GM19238 (cell line): ENCODE data around the gene ADCYAP1R1.

Experiments used
- DNase-seq: peaks from one replicate; pipeline ENCODE4 v3.0.0; 2011; ENCODE audit warnings: low spot score; ENCODE audit not compliant: insufficient read length

The ADCYAP1R1 gene

DNA sequence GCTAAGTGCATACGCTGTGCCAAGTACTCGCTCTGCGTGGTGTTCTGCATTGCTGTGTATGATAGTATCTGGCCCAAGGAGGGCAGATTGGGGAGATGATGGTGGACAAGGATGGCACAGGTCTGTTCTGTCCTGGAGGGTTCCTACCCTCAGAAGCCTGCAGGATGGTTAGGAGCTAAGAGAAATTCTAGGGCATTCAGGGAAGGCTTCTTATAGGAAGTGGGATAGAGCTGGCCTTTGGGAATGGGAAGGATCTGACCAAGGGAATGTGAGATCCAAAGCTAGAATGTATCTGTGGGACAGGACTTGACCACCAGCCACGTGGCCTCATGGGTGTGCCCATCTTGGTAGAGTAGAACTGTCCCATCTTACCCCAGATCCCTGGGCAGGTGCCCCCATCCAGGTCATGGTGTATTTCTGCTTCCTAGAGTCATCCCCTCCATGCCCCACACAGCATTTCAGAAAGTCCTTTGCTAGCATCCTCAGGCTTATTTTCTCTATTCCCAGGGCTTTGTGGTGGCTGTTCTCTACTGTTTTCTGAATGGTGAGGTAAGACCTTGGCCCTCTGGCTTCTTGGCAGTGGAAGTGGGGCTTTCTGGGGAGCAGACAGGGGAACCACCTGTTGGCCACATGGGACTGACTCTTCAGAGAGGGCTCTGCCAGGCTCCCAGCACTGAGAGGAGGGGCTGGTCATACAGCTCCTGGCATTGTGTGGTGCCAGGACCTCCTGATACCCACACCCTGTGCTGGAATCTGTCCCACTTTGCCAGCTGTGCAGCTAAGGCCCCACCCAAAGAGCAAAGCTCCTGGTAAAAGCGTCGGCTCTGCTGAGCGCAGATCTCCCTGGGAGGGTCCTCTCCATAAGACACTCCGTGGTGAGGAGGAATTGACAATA, 52.5 kb downstream of the ADCYAP1R1 start:
- DNase-seq = no peak

DNA sequence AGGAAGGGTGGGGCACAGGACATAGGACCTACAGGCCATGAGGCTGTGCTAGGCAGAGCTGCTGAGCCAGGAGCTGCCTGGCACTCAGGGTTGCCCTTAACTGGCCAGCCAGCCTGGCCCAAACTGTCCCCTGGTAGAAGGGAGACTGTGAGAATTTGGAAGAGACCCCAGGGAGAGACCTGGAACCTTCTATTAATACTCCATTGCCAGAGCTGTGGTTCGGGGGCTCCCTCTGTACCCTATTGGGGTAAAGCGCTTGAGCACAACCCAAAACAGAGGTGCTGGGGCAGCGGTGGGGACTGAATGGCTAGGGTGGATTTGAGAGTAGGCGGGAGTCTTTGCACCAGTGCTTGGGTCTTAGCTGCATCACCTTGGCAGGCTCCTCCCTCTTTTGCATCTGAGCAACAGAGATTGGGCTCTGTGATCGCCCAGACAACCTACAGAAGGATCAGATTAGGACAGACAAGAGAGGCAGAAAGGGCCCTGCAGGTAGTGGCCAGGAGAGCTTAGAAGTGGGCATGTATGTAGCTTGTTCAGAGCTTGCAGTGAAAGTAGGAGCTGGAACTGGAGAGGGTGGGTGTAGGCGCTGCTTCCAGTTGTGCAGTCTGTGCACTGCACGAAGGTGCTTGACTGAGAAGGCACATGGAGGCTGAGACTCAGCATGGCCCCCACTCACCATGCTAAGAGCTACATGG, 53.3 kb downstream of the ADCYAP1R1 start:
- no peak for DNase-seq

- DNase-seq = no peak
Observed at GRCh38 chr7:31106303-31107105, 54.4 kb downstream of the ADCYAP1R1 start.

DNA sequence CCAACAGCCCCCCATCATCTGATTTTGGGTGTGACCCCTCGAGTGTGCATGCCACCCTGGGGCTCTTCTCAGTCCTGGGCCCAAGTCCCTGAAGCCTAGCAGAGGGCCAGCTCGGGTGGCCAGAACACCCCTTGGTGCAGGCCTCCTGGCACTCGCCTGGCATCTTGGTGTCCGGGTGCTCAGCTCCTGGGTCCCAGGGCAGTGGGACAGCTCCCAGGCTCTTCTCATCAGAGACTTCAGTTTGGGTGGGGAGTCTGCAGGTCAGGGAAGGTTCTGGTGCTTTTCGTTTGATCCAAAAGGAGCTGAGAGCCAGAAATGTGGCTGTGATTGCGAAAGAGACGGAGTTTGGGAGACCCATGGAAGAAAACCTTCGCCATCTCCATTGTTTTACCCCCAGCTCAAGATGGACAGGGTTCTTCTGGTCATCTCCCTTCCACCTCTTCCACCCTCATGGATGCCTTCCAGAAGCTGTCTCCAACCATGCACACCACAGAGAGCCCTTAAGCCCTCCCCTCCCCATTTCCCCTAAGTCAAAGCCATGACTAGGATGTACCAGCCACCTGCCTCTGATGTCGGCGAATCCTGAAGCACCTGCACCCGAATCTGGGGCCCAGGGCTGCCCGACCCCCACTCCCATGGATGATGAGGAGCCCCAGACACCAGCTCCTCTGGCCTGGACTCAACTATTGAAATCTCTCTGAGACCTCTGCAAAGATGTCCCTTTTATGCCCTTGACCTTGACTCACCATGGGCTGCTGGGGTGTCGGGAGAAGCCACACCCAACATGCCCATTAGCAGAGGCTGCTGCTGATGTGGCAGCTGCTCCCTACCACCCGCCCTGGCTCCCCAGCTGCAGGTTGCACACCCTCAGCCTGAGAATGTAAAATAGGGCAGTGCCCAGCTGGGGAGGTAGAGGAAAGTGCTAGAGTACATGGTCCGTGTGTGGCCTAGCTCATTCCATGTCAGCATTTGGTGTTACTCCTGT, 55.3 kb downstream of the ADCYAP1R1 start:
- no peak for DNase-seq

GRCh38 chr7:31108097-31108657, 56.1 kb downstream of the ADCYAP1R1 start:
- no peak for DNase-seq

DNA sequence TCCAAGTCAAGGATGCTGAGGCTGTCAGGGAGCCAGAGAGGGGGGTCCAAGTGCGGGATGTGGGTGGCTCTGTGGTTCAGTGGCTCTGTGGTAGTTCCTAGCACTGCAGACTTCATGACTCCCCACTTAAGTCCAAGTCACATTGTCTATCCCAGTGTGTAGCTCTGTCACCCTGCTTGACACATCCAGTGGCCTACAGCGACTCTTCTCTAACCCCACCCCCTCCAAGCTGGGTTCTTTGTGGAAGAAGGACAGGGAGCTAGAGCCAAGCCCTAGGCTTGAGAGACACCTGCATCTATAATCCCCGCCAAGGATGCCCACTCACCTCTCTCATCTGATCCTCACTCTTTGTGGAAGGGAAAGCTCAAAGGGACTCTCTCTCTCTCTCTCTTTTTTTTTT, 57.6 kb downstream of the ADCYAP1R1 start:
- no peak for DNase-seq

- no peak for DNase-seq
Observed at GRCh38 chr7:31110331-31111108, 58.4 kb downstream of the ADCYAP1R1 start.

DNA sequence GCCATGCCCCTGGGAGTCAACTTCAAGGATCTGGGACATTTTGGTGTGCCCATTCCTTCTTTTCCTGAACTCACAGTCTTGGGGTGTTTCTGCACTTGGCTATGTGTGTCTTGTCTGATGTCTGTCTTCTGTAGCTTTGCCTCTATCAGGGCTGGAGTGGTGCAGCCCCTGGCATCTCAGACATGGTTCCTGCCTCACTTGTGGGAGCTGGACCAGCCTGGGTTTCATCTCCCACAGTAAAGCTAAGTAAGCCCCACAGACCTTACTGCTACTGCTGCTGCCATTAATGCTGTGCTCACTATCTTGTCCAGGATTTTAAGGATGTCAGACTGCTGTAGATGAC, 59.0 kb downstream of the ADCYAP1R1 start:
- no peak for DNase-seq

DNA sequence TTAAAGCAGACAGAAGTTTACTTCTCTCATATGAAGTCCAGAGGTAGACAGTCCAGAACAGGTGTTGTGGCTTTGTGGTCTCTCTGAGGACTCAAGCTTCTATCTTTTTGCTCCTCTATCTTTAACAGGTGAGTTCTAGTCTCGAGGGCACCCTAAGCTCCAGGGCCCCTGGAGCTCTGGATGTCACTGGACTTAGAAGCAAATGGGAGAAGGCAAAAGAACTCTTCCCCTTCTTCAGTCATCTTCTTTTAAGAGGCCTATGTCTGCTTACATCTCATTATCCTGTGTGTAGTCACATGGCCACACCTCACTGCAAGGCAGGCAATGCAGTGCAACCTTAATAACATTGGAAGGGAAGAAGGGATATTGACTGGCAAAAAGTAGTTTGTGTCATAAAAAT, 61.6 kb downstream of the ADCYAP1R1 start:
- DNase-seq = no peak

DNA sequence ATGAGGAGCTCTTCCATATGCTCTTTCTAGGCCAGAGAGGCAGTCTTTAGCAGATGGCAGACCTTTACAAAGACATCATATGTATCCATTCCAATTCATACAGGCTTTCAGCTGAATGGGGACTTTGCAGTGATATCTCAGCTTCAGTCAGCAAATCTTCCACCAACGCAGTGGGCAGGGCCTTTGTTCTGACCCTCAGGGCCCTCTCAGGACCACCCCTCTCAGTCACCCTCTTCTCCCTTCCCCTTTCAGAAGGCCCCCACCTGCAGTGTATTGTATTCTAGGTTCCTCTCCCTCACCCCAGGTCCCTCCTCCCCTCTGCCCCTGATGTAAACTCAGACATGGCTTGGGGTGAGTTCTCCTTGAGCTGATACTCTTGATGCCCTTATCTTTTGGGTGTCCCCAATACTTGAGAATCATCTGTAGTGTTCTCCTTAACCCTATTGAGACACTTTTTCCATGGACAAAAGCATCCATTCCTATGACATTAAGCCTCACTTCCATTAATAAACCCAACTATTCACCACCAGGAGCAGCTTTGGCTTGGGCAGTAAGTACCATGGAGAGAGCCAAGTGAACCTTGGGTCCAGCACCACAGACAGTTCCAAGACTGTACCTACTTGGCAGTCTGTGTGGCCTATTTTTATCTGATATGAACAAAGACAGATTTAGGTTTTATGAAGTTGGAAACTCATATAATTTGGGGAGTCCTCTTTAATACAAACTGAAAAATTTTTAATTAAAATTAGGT, 62.7 kb downstream of the ADCYAP1R1 start:
- DNase-seq = no peak

DNA sequence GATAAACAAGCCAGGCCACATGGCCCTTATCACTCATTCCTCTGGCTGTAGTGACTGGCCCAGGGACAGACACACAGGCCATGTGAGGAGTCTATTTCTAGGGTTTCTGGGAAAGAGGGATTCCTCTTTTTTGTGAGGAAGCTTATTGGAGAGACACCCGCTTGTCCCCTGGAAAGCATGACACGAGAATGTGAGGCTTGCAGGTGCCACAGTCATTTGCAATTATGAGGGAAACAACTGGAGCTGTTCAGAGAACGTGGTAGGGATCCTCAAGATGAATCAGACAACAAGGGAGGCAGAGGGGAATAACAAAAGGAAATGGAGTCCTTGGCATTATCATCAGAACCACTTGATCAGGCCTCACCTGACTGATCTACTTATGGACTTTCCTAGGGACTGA, 64.5 kb downstream of the ADCYAP1R1 start:
- DNase-seq = no peak

DNA sequence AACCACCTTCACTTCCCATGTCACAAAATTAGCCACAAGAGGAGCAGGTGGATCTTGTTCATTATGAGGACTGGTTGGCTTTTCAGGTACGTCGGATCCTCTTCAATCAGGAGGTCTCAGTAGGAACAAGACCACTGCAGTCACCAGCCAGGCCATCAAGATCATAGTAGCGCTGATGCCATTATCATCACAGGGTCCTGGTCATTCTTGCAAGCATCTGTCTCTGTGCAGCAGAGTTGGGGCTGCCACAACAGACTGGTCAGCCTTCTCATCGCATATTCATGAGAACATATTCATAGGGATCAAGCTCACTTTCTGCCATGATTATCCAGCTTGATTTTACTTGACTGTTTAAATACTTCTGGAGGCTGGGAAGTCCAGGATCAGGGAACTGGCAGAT, 67.1 kb downstream of the ADCYAP1R1 start:
- DNase-seq = no peak

DNA sequence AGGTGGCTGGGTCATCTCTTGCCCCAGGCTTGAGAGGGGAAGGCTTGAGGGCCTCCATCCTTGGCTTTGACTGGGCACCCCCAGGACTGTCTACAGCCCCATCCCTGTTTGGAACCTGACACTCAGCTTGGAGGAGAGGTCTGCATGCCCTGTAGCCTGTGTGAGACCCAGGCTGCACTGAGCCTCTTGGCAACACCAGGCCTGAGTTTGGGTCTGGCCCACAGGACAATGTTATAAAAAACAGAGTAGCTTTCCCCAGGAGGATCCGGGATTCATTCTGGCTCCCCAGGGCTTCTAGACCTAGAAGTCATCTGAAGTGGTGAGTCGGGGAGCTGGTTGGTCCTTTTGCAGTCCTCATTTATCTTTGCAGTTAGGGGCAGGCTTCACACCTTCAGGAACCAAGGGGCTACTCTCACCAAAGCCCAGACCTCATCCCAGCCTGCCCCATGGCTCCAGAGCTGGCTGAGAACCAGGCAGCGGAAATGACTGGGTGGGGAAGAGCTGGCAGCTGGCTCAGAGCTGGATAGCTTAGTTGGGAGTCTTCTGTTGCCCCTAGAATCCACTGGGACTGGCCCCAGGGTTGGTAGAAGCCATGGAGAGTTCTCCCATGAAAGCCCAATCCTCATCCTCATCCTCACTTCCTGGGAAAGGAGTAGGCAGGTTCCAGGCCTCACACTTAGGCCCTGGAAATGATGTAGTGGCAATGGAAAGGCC, 68.8 kb downstream of the ADCYAP1R1 start:
- DNase-seq = no peak

- DNase-seq = no peak
Observed at GRCh38 chr7:31121601-31122000, 69.5 kb downstream of the ADCYAP1R1 start.

- no peak for DNase-seq
Observed at GRCh38 chr7:31122649-31123058, 70.5 kb downstream of the ADCYAP1R1 start.

GRCh38 chr7:31123321-31123720, 71.2 kb downstream of the ADCYAP1R1 start:
- DNase-seq = no peak

DNA sequence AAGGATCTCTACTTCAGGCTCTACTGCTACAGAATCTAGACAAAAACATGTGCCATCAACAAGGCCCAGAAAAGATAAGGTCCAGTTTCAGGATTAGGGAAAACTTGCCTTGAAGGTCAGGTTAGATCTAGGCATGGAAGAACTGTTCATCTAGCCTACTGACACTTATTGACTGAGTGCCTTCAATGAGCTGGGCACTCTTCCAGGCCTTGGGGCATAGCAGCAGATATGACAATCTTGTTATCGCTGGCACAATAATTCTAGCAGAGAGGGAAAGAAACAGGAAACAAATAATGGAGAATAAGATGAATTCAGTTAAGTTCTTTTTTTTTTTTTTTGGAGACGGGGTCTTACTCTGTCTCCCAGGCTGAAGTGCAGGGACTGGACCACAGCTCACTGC, 71.6 kb downstream of the ADCYAP1R1 start:
- DNase-seq = no peak

DNA sequence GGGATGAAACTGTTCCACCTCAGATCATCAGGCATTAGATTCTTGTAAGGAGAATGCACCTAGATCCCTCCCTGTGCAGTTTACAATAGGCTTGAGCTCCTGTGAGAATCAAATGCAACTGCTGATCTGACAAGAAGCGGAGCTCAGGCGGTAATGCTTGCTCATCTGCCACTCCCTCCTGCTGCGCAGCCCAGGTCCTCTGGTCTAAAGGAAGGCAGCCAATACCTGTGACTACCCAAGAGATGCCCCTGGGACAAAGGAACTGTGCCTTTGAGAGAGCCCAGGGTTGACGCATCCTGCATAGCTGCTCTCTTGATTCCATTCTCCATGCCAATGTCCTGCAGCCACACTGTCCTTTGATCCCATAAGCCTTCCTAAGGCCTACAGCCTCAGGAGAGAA, 73.1 kb downstream of the ADCYAP1R1 start:
- DNase-seq = no peak
